ENCODE results near the gene SDF2L1. TPM values are rescaled to one million over a fixed set of nuclear protein-coding genes. Genes with fewer than 3 reads are reported as not detected.
"Not testable (repeated sequence)": the region's sequence is repeated elsewhere in the genome, so short reads cannot be mapped to it uniquely, and the experiment has no call there.

Gene SDF2L1
- total RNA-seq, 1 experiment from 2014 or later, result 79.6 TPM

DNA sequence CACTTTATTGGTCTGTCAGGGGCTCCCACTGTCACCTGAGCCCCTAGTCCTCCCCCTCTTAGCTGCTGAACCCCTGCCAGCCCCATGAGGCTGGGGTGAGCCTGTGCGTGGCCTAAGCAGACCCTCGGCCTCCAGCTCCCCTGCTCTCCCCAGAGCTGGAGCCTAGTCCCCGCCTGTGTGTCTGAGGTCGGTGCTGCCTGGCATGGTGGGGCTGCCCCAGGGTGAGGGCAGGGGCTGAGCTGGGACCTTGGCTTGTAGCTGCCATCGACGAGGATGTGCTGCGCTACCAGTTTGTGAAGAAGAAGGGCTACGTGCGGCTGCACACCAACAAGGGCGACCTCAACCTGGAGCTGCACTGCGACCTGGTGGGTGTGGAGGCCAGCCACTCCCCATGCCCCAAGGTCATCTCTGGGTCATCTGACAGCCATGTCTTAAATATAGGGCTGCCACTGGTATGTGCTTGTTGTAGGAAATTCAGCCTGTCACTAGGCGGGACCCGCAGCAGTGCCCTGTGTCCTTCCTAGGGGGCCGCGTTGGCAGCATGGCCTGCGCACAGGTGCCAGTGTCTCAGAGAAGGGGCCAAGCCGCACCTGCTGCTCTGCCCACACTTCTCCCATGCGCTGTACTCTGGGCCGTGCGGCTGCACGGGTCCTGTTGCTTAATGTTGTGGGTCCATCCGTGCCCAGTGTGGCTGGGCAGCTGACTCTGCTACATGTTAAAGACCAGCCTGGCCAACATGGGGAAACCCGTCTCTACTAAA lies 44.7 kb downstream of the SDF2L1 start:
- DNase-seq (ENCODE audit: low read depth), result no peak

- no peak for DNase-seq (ENCODE audit: low read depth)
Measured at GRCh38 chr22:21687685-21688259, 45.7 kb downstream of the SDF2L1 start.

DNA sequence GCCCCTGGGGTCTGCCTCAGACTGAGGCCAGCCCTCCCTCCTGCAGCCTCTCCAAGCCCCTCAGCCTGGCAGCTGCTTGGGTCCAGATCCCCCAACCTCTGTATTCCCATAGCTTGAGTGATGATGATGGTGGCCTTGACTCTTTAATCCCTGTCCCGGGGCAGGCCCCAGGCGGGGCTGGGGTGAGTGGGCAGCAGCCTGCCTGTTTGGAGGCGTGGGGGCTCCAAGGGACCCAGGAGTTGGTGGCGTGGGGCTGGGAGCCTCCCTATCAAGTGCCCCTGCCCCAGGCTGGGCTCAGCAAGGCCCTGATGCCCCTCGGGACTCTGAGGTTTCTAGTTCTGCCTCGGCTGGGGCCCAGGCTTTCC lies 46.2 kb downstream of the SDF2L1 start:
- no peak for DNase-seq (ENCODE audit: low read depth)

GRCh38 chr22:21688706-21689381 lies 46.7 kb downstream of the SDF2L1 start:
- no peak for DNase-seq (ENCODE audit: low read depth)

DNA sequence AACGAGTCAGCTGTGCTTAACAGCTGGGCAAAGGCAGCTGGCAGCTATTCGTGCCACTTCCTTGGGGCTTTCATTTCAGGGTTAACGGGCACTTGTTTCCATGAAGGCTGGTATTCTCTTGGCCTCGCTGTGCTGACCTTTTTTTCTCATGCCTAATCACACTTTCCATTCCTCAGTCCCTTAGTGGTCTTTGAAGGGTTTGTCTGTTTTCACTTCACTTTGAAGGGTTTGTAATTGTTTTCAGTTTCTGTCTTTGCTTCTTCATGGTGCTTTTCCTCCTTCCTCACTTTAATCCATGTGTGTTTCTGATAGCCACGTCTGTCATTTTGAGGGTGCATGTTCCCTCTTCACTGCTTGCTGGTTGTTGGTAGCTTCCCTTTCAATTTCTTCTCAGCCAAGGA lies 48.3 kb downstream of the SDF2L1 start:
- no peak for DNase-seq (ENCODE audit: low read depth)

- DNase-seq (ENCODE audit: low read depth), result no peak
Measured at GRCh38 chr22:21691816-21692215, 49.7 kb downstream of the SDF2L1 start.

- DNase-seq (ENCODE audit: low read depth), result not testable (repeated sequence)
Measured at GRCh38 chr22:21692856-21693255, 50.8 kb downstream of the SDF2L1 start.

DNA sequence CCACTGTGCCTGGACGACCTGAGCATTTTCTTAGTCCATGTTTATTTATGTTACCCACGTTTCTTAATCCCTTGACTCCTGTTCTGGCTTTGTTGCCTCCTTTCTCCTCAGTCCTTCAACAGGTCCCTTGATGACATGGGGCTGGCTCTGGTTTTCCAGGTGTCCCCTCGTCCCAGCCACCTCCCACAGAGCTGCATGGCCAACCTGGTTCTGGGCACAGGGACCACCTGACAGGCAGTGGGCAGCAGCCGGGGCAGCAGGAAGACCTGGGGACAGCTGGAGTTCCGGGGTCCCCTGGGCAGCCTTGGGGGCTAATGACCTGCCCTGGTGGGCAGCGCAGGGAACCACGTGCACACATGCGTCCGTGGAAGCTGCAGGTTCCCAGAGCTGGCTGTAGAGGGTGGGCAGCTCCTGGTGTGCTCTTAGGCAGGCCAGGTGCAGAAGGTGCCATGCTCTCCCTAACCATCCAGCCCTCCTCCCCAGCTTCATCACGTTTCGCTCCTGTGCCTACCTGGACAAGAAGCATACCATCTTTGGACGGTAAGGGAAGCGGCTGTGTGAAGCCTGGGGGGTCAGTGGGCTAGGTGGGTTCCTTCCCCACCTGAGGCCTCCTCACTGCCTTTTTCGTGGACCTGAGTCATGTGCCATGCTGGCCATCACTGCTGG lies 51.4 kb downstream of the SDF2L1 start:
- no peak for DNase-seq (ENCODE audit: low read depth)

Other genes with a start within 250 kb of the SDF2L1 start
- gene HIC2, start 224.9 kb upstream of the SDF2L1 start, total RNA-seq (2014; rRNA removed; shearing (Covaris generic)), result 2.4 and 3.0 TPM in 2 replicates
- gene TMEM191C, start 174.9 kb upstream of the SDF2L1 start, total RNA-seq (2014; rRNA removed; shearing (Covaris generic)), result 0.51 TPM in 1 of 2 replicates, not detected in the other
- 1.2 TPM in 1 of 2 replicates, not detected in the other for gene RIMBP3C, start 90.8 kb upstream of the SDF2L1 start, total RNA-seq (2014; rRNA removed; shearing (Covaris generic))
- 62.9 and 69.3 TPM in 2 replicates for gene UBE2L3, start 74.6 kb upstream of the SDF2L1 start, total RNA-seq (2014; rRNA removed; shearing (Covaris generic))
- gene YDJC, start 12.3 kb upstream of the SDF2L1 start, total RNA-seq (2014; rRNA removed; shearing (Covaris generic)), result 50.1 and 98.6 TPM in 2 replicates
- gene CCDC116, start 9.5 kb upstream of the SDF2L1 start, total RNA-seq (2014; rRNA removed; shearing (Covaris generic)), result 0.29 and 7.1 TPM in 2 replicates
- 21.2 and 23.8 TPM in 2 replicates for gene PPIL2, start 23.7 kb downstream of the SDF2L1 start, total RNA-seq (2014; rRNA removed; shearing (Covaris generic))
- 0.86 and 1.9 TPM in 2 replicates for gene YPEL1, start 93.5 kb downstream of the SDF2L1 start, total RNA-seq (2014; rRNA removed; shearing (Covaris generic))
- gene MAPK1, start 225.3 kb downstream of the SDF2L1 start, total RNA-seq (2014; rRNA removed; shearing (Covaris generic)), result 55.2 and 57.1 TPM in 2 replicates